H9 (cell line): Measurements from ENCODE around the gene VAMP3. TPM values are rescaled to one million over a fixed set of nuclear protein-coding genes. Genes with fewer than 3 reads are reported as not detected.

Experiments used
- DNase-seq: peaks from one replicate; pipeline ENCODE4 v3.0.0-alpha.2; 2017
- H2AFZ ChIP-seq: one replicate; pipeline ENCODE4 v1.6.1; 2013; ENCODE audit warnings: mild to moderate bottlenecking, low read length, control low read depth, moderate library complexity
- H2AK5ac ChIP-seq: 2 replicates; pipeline ENCODE4 v1.6.1; 2013; ENCODE audit warnings: low read length, control low read depth, mixed read lengths; ENCODE audit not compliant: insufficient read length
- H2BK120ac ChIP-seq: one replicate; pipeline ENCODE4 v1.6.1; 2013; ENCODE audit warnings: low read depth, mild to moderate bottlenecking, low read length, control low read depth, inconsistent platforms; ENCODE audit not compliant: poor library complexity, severe bottlenecking
- H2BK12ac ChIP-seq: 2 replicates; pipeline ENCODE4 v1.6.1; 2013; ENCODE audit warnings: low read length, control low read depth, mixed read lengths, low read depth; ENCODE audit not compliant: insufficient read length
- H2BK15ac ChIP-seq: 2 replicates; pipeline ENCODE4 v1.6.1; 2013; ENCODE audit warnings: low read depth, low read length, control low read depth
- H2BK20ac ChIP-seq: one replicate; pipeline ENCODE4 v1.6.1; 2013; ENCODE audit warnings: low read depth, mild to moderate bottlenecking, low read length, control low read depth, inconsistent platforms; ENCODE audit not compliant: poor library complexity, severe bottlenecking
- H2BK5ac ChIP-seq: 2 replicates; pipeline ENCODE4 v1.6.1; 2013; ENCODE audit warnings: low read length, control low read depth, mixed read lengths; ENCODE audit not compliant: insufficient read length
- H3K14ac ChIP-seq: 2 replicates; pipeline ENCODE4 v1.6.1; 2013; ENCODE audit warnings: low read length, control low read depth; ENCODE audit not compliant: insufficient read depth
- H3K18ac ChIP-seq: 2 replicates; pipeline ENCODE4 v1.6.1; 2013; ENCODE audit warnings: low read depth, mild to moderate bottlenecking, mixed read lengths, low read length, control low read depth; ENCODE audit not compliant: insufficient read length
- H3K23ac ChIP-seq: 2 replicates; pipeline ENCODE4 v1.6.1; 2013; ENCODE audit warnings: low read length, control low read depth, mixed read lengths, low read depth; ENCODE audit not compliant: insufficient read length
- H3K23me2 ChIP-seq: 2 replicates; pipeline ENCODE4 v1.6.1; 2013; ENCODE audit warnings: low read depth, mild to moderate bottlenecking, mixed read lengths, low read length, control low read depth; ENCODE audit not compliant: insufficient read length, poor library complexity, severe bottlenecking
- H3K27ac ChIP-seq: 2 replicates; pipeline ENCODE4 v1.5.1; 2013; ENCODE audit warnings: low read length, control low read depth, mixed read lengths, low read depth; ENCODE audit not compliant: insufficient read length
- H3K27me3 ChIP-seq: 2 replicates; pipeline ENCODE4 v1.6.1; 2013; ENCODE audit warnings: low read length, control low read depth, inconsistent platforms; ENCODE audit not compliant: insufficient read depth
- H3K4ac ChIP-seq: 2 replicates; pipeline ENCODE4 v1.6.1; 2013; ENCODE audit warnings: low read depth, mild to moderate bottlenecking, control low read depth, inconsistent platforms, low read length, moderate library complexity
- H3K4me1 ChIP-seq: 2 replicates; pipeline ENCODE4 v1.6.1; 2013; ENCODE audit warnings: low read length, control low read depth, inconsistent platforms; ENCODE audit not compliant: insufficient read depth
- H3K4me2 ChIP-seq: 2 replicates; pipeline ENCODE4 v1.6.1; 2013; ENCODE audit warnings: low read length, control low read depth, mixed read lengths; ENCODE audit not compliant: insufficient read length, insufficient read depth
- H3K56ac ChIP-seq: 2 replicates; pipeline ENCODE4 v1.6.1; 2013; ENCODE audit warnings: low read depth, mild to moderate bottlenecking, mixed read lengths, low read length, control low read depth; ENCODE audit not compliant: insufficient read length
- H3K79me1 ChIP-seq: 2 replicates; pipeline ENCODE4 v1.6.1; 2013; ENCODE audit warnings: low read depth, mild to moderate bottlenecking, moderate library complexity, low read length, control low read depth, inconsistent platforms; ENCODE audit not compliant: insufficient read depth, poor library complexity, severe bottlenecking
- H3K79me2 ChIP-seq: 2 replicates; pipeline ENCODE4 v1.6.1; 2013; ENCODE audit warnings: low read length, control low read depth, inconsistent platforms; ENCODE audit not compliant: insufficient read depth
- H3K9ac ChIP-seq: 2 replicates; pipeline ENCODE4 v1.6.1; 2013; ENCODE audit warnings: low read length, control low read depth, mixed read lengths; ENCODE audit not compliant: insufficient read length; ENCODE audit errors: extremely low read depth
- H3K9me3 ChIP-seq: one replicate; pipeline ENCODE4 v1.6.1; 2013; ENCODE audit warnings: low read depth, low read length, inconsistent platforms; ENCODE audit not compliant: control insufficient read depth
- H3T11ph ChIP-seq: one replicate; pipeline ENCODE4 v1.6.1; 2013; ENCODE audit warnings: mild to moderate bottlenecking, low read length, control low read depth, inconsistent platforms
- H4K20me1 ChIP-seq: one replicate; pipeline ENCODE4 v1.6.1; 2013; ENCODE audit not compliant: control insufficient read depth, insufficient read length, insufficient read depth
- H4K5ac ChIP-seq: 2 replicates; pipeline ENCODE4 v1.6.1; 2013; ENCODE audit warnings: low read depth, mild to moderate bottlenecking, mixed read lengths, low read length, control low read depth; ENCODE audit not compliant: insufficient read length
- H4K8ac ChIP-seq: replicated peaks from 2 replicates; pipeline ENCODE4 v1.6.1; 2013; ENCODE audit warnings: low read length, control low read depth, mixed read lengths, low read depth; ENCODE audit not compliant: insufficient read length
- H4K91ac ChIP-seq: 2 replicates; pipeline ENCODE4 v1.6.1; 2013; ENCODE audit warnings: low read depth, mild to moderate bottlenecking, moderate library complexity, mixed read lengths, low read length, control low read depth; ENCODE audit not compliant: insufficient read length
- H3K27ac Mint-ChIP-seq, 3 experiments: 2 replicates in 2 of 3; 3 replicates in 1 of 3; pipeline ENCODE4 v1.8.0; 2020 to 2021; ENCODE audit warnings: mixed read lengths in 3 of 3, mild to moderate bottlenecking in 1 of 3, moderate library complexity in 1 of 3
- H3K27me3 Mint-ChIP-seq: 2 replicates; pipeline ENCODE4 v1.8.0; 2021; ENCODE audit warnings: low read depth, mild to moderate bottlenecking, moderate library complexity, mixed read lengths
- H3K36me3 Mint-ChIP-seq, 3 experiments: 2 replicates in 2 of 3; 3 replicates in 1 of 3; pipeline ENCODE4 v1.8.0; 2020 to 2021; ENCODE audit warnings: low read depth in 3 of 3, mixed read lengths in 3 of 3; ENCODE audit not compliant: insufficient read depth in 1 of 3
- H3K4me1 Mint-ChIP-seq, 2 experiments: 2 replicates each; pipeline ENCODE4 v1.8.0; 2020; ENCODE audit warnings: mixed read lengths in 2 of 2
- H3K4me3 Mint-ChIP-seq, 2 experiments: 2 replicates in 1 of 2; 3 replicates in 1 of 2; pipeline ENCODE4 v1.8.0; 2020 to 2021; ENCODE audit warnings: mild to moderate bottlenecking in 2 of 2, mixed read lengths in 2 of 2, moderate library complexity in 1 of 2
- H3K9me3 Mint-ChIP-seq, 2 experiments: 2 replicates in 1 of 2; 3 replicates in 1 of 2; pipeline ENCODE4 v1.8.0; 2020; ENCODE audit warnings: mild to moderate bottlenecking in 2 of 2, mixed read lengths in 2 of 2, moderate library complexity in 1 of 2
- CTCF ChIP-seq: fragments of 200-600 bp; sonication (generic); conservative IDR thresholded peaks from 3 replicates; pipeline ENCODE4 v1.8.0; 2021; ENCODE audit warnings: antibody characterized with exemption, mild to moderate bottlenecking
- WGBS: extraction: QIAGEN DNeasy Blood & Tissue Kit; methylation state at CpG from one replicate; pipeline ENCODE4 v1.1.7; 2013; ENCODE audit warnings: missing lambda C conversion rate, low lambda C conversion rate, mixed read lengths; ENCODE audit not compliant: insufficient read length; ENCODE audit errors: extremely low coverage; 5-methylcytosine and 5-hydroxymethylcytosine counted together
- total RNA-seq: library from RNA; stranded (reverse); gene quantifications from 2 replicates; pipeline ENCODE4 v1.2.1, GENCODE V29; 2021

The VAMP3 gene
- total RNA-seq, 1 experiment from 2014 or later, result 42.9 TPM

GRCh38 chr1:7768583-7768982 is 2.5 kb upstream of the VAMP3 start:
- no peak overlapping the region for H2AK5ac ChIP-seq
- H3K23ac ChIP-seq, result no peak overlapping the region
- no peaks in the 10 kb centered on the region; a peak in 1 of 5 replicates for H3K9me3 Mint-ChIP-seq
- no peak overlapping the region for H2BK15ac ChIP-seq
- no peak overlapping the region for H3K4me3 Mint-ChIP-seq
- no peak overlapping the region for H2BK5ac ChIP-seq
- no peak overlapping the region for H4K5ac ChIP-seq
- H4K20me1 ChIP-seq, result no peaks in the 10 kb centered on the region
- no peak overlapping the region for H3K56ac ChIP-seq
- H4K91ac ChIP-seq, result no peak overlapping the region
- H3K27me3 ChIP-seq, result no peaks in the 10 kb centered on the region
- H3K27ac ChIP-seq, result no peak overlapping the region
- no peak overlapping the region for H2AFZ ChIP-seq
- H3T11ph ChIP-seq, result no peak overlapping the region
- H3K27me3 Mint-ChIP-seq, result no peaks in the 10 kb centered on the region
- no peak overlapping the region for H2BK12ac ChIP-seq
- H2BK20ac ChIP-seq, result no peak overlapping the region
- H3K27ac Mint-ChIP-seq, result no peak overlapping the region
- H2BK120ac ChIP-seq, result no peak overlapping the region
- no peak for DNase-seq
- H3K4me1 ChIP-seq, result peaks cover 3% of the 10 kb centered on the region; the same call in 1 of the 2 replicates
- no peak overlapping the region for H3K18ac ChIP-seq
- H3K14ac ChIP-seq, result no peak overlapping the region
- peaks cover 3% of the 10 kb centered on the region; the same call in 1 of the 2 replicates for H3K79me2 ChIP-seq
- H3K36me3 Mint-ChIP-seq, result peaks cover 6 to 14% (median 8%) of the 10 kb centered on the region in 3 experiments; a peak in 6 of 7 replicates
- H3K9ac ChIP-seq, result no peak overlapping the region
- TF ChIP-seq CTCF, result no peak
- H3K79me1 ChIP-seq, result peaks cover 5% of the 10 kb centered on the region
- peaks cover 10 to 16% of the 10 kb centered on the region in 2 experiments for H3K4me1 Mint-ChIP-seq
- WGBS, result no CpG with 5 or more reads among the region's 2 CpGs
- H3K23me2 ChIP-seq, result peaks cover 7% of the 10 kb centered on the region
- no peak overlapping the region for H3K4me2 ChIP-seq
- no peak overlapping the region for H3K4ac ChIP-seq
- H3K9me3 ChIP-seq, result no peaks in the 10 kb centered on the region
- H4K8ac ChIP-seq, result no peak overlapping the region
